ENCODE results near the gene RASAL3. TPM values are rescaled to one million over a fixed set of nuclear protein-coding genes. Genes with fewer than 3 reads are reported as not detected.

RASAL3 gene
- total RNA-seq, 1 donor from 2014 or later: 0.05 TPM

DNA sequence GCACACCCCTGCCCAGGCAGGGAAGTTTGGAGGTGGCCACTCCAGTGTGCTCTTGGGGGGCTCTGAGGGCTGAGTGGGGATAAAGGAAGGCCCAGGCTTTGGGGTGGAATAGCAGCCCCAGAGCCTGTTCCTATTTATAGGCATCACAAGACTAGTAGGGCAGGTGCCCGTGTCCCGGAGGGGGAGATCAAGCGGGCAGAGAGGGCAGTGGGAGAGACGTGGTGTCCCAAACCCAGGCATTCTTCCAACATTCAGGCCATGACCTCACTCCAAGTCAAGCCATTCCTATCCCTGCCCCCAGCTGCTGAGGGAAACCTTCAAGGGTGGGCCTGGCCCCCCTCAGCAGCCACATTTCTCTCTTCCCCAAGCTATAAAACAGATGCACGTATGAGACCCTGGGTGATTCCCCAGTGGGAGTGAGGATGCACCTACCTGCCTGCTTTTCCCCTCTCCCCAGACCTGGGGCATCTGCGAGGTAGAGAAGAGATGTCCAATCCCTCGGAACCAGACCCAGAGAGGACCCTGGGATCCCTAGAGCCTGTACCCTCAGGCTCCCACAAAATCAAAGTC is 18.5 kb downstream of the RASAL3 start:
- Mint-ChIP-seq H3K27me3 (ENCODE audit: low read depth) (no peaks in the 10 kb centered on the region), H3K27ac (ENCODE audit: unreplicated experiment) (no peak overlapping the region), H3K9me3 (ENCODE audit: low read depth) (no peaks in the 10 kb centered on the region), H3K36me3 (ENCODE audit: low read depth) (no peaks in the 10 kb centered on the region), H3K4me1 (ENCODE audit: low read depth) (peaks cover 10% of the 10 kb centered on the region), H3K4me3 (ENCODE audit: unreplicated experiment) (no peak overlapping the region)
- no peak for DNase-seq (ENCODE audit: low spot score)
- TF ChIP-seq, protein P1, sequence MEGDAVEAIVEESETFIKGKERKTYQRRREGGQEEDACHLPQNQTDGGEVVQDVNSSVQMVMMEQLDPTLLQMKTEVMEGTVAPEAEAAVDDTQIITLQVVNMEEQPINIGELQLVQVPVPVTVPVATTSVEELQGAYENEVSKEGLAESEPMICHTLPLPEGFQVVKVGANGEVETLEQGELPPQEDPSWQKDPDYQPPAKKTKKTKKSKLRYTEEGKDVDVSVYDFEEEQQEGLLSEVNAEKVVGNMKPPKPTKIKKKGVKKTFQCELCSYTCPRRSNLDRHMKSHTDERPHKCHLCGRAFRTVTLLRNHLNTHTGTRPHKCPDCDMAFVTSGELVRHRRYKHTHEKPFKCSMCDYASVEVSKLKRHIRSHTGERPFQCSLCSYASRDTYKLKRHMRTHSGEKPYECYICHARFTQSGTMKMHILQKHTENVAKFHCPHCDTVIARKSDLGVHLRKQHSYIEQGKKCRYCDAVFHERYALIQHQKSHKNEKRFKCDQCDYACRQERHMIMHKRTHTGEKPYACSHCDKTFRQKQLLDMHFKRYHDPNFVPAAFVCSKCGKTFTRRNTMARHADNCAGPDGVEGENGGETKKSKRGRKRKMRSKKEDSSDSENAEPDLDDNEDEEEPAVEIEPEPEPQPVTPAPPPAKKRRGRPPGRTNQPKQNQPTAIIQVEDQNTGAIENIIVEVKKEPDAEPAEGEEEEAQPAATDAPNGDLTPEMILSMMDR (IDR thresholded peaks at IDR 0.05): no peak

DNA sequence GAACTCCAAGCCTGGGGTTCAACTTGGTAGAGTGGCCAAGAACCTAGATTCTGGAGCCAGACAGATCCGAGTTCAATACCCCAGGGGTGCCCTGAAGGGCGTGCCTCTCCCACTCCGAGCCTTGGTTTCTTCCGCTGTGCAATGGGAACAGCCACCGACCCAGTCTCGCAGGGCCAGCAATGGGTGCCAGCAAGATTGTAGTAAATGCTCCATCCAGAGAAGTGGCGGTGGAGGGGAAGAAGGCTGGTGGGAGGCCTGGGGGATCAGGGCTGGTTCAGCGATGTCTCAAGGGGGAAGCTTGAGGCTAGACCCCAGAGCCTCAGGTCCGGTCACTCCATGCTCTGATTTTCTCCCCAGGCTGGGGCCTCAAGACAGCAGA is 19.1 kb downstream of the RASAL3 start:
- Mint-ChIP-seq H3K27ac (ENCODE audit: unreplicated experiment) (no peak overlapping the region), H3K36me3 (ENCODE audit: low read depth) (no peaks in the 10 kb centered on the region), H3K9me3 (ENCODE audit: low read depth) (no peaks in the 10 kb centered on the region), H3K27me3 (ENCODE audit: low read depth) (no peaks in the 10 kb centered on the region), H3K4me1 (ENCODE audit: low read depth) (peaks cover 8% of the 10 kb centered on the region), H3K4me3 (ENCODE audit: unreplicated experiment) (no peak overlapping the region)
- TF ChIP-seq, protein P1 (IDR thresholded peaks at IDR 0.05): no peak
- no peak for DNase-seq (ENCODE audit: low spot score)

DNA sequence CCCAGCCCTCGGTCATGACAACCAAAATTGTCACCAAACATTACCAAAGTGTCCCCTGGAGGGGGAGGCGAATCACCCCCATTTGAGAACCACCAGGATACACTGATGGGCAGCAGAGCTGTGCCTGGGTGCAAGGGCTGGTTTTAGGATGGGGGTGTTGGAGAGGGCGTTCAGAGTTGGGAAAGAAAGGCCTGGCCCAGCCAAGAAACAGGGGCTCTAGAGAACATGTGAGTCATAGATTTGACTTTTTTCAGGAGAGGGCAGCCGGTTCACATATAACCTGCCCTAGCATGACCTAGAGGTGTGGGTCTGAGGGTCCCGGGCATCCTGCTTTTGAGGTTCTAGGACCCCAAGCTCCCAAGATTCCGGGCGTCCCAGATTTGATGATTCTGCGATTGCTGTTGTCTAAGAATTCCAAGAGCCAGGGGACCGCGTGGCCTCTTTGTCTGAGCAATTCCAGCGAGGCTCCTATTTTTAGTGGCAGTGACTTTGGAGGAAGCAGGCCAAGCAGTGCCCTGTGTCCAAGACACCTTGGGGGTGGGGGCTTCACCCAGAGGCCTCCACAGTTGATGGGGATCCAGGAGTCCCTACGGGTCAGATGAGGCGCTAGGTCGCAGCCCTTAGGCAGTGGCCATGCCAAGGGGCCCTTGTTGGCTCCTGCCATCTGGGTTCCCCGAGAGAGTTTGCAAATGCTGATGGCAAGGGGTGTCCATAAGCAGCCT is 19.7 kb downstream of the RASAL3 start:
- TF ChIP-seq, protein P1 (IDR thresholded peaks at IDR 0.05): no peak
- Mint-ChIP-seq H3K36me3 (ENCODE audit: low read depth) (no peaks in the 10 kb centered on the region), H3K27ac (ENCODE audit: unreplicated experiment) (no peak overlapping the region), H3K27me3 (ENCODE audit: low read depth) (no peaks in the 10 kb centered on the region), H3K9me3 (ENCODE audit: low read depth) (no peaks in the 10 kb centered on the region), H3K4me3 (ENCODE audit: unreplicated experiment) (no peak overlapping the region), H3K4me1 (ENCODE audit: low read depth) (peaks cover 7% of the 10 kb centered on the region)
- DNase-seq (ENCODE audit: low spot score): peak; percentile 86

DNA sequence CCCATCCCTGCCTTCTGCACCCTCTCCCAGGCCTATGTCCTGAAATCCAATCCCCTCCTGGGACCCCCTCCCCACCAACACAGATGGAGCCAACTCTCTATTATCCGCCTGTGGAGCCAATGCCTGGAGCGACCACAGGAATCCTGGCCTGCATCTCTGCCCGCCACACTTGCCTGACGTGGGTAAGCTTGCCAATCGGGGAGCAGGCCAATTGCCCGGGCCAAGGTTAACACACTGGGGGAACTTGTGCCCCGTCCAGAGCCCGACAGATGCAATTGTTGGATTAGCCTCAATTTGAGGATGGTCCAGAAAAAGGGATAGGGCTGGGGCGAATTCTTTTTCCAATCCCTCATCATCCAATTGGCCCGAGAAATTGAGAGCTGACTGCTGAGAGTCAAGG is 20.5 kb downstream of the RASAL3 start:
- no peaks in the 10 kb centered on the region for H3K27me3 Mint-ChIP-seq (ENCODE audit: low read depth)
- H3K4me1 Mint-ChIP-seq (ENCODE audit: low read depth): peaks cover 5% of the 10 kb centered on the region
- DNase-seq (ENCODE audit: low spot score): no peak
- no peak overlapping the region for H3K4me3 Mint-ChIP-seq (ENCODE audit: unreplicated experiment)
- TF ChIP-seq, protein P1 (IDR thresholded peaks at IDR 0.05): no peak
- H3K9me3 Mint-ChIP-seq (ENCODE audit: low read depth): no peaks in the 10 kb centered on the region
- H3K36me3 Mint-ChIP-seq (ENCODE audit: low read depth): no peaks in the 10 kb centered on the region
- no peak overlapping the region for H3K27ac Mint-ChIP-seq (ENCODE audit: unreplicated experiment)

DNA sequence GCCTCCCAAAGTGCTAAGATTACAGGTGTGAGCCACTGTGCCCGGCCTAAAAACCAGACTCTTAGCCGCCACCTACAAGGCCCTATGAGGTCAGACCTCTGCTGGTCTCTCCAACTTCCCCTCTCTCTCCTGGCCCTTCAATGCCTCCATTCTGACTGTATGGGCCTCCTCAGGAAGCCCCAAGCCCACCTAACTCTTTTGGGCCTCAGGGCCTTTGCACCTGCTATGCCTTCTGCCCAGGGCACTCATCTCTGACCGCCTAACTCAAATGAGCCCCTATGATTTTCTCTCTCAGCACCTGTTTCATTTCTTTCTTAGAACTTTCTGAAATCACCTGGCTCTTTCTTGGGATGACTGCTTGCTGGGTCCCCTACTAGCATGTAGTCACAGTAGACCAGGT is 21.0 kb downstream of the RASAL3 start:
- H3K9me3 Mint-ChIP-seq (ENCODE audit: low read depth): no peaks in the 10 kb centered on the region
- TF ChIP-seq, protein P1 (IDR thresholded peaks at IDR 0.05): no peak
- no peak overlapping the region for H3K27ac Mint-ChIP-seq (ENCODE audit: unreplicated experiment)
- no peak overlapping the region for H3K4me3 Mint-ChIP-seq (ENCODE audit: unreplicated experiment)
- peaks cover under 1% of the 10 kb centered on the region for H3K4me1 Mint-ChIP-seq (ENCODE audit: low read depth)
- DNase-seq (ENCODE audit: low spot score): no peak
- no peaks in the 10 kb centered on the region for H3K36me3 Mint-ChIP-seq (ENCODE audit: low read depth)
- H3K27me3 Mint-ChIP-seq (ENCODE audit: low read depth): no peaks in the 10 kb centered on the region
